IPS DF 4.7 (cell line): Measurements from ENCODE around the gene MYO1B.

ENCODE experiments used
- DNase-seq: peaks from one replicate; pipeline ENCODE4 v3.0.0-alpha.2; 2013; ENCODE audit warnings: low spot score; ENCODE audit errors: extremely low read depth

MYO1B gene

GRCh38 chr2:191399601-191400000, 154.4 kb downstream of the MYO1B start:
- DNase-seq = no peak

GRCh38 chr2:191401287-191401686, 156.1 kb downstream of the MYO1B start:
- DNase-seq = no peak

GRCh38 chr2:191402966-191403565, 157.9 kb downstream of the MYO1B start:
- no peak for DNase-seq

GRCh38 chr2:191404568-191404991, 159.4 kb downstream of the MYO1B start:
- DNase-seq = no peak

DNA sequence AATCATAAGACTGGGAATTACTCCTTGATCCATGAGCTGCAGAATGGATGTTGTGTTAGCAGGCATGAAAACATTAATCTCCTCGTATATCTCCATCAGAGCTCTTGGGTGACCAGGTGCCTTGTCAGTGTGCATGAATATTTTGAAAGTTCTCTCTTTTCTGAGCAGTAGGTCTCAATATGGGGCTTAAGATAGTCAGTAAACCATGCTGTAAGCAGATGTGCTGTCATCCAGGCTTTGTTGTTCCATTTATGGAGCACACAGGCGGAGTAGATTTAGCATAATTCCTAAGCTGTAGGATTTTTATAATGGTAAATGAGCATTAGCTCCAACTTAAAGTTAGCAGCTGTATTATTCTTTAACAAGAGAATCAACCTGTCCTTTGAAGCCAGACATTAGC, 160.3 kb downstream of the MYO1B start:
- DNase-seq = no peak

- no peak for DNase-seq
Observed at GRCh38 chr2:191410646-191411436, 165.6 kb downstream of the MYO1B start.

DNA sequence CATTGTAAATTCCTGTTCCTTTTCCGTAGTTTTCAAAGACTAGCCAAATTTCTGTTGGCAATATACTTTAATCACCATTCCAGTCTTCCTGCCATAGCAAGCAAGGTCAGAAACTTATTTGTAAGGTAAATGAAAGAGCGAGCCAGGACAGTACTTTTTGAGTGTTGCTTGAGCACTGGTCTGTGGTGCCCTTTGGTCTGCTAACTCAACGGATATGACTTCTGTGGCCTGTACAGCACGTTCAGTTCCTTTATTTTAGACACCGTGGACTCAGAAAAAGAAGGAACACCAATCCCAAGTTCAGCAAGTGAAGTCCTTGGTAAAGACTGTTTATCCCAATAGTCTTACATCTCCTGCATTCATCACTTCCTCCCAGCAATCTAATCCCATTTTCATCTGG, 166.3 kb downstream of the MYO1B start:
- no peak for DNase-seq

GRCh38 chr2:191412353-191412752, 167.1 kb downstream of the MYO1B start:
- DNase-seq = no peak

DNA sequence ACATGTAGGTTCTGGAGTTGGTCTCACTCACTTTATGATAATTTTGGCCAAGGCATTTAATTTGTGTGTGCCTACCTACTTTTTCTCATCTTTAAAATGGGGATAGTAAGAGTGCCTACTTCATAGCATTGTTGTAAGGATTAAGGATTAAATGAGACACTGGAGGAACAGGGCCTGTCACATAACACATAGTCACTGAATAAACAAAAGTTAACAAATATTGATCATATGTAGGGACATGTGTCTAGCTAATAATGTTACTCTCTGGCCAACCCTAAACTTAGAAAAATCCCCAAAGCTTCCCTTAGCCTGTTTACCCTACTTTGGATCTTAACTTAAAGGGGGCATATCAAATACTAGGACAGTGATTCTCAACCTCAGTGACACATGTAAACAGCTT, 169.9 kb downstream of the MYO1B start:
- DNase-seq = no peak

- no peak for DNase-seq
Observed at GRCh38 chr2:191415858-191416257, 170.7 kb downstream of the MYO1B start.

DNA sequence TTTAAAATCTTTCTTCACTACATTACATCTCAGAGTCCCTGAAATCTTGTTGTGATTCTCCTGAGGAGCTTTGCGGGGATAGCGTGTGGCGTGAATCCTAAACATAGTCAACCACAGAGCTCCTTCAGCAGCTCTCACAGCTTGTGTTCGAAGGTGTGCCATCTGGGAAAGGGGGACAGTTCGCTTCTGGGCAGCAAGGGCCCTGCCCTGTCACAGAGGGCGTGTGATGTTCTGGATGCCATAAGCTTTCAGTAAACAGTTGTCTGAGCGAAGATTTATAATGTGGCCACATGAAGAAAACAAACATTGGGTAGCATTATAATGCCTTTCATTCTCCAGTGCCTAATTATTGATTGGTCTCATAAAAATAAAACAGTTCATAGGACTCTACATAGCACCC, 172.5 kb downstream of the MYO1B start:
- no peak for DNase-seq

DNA sequence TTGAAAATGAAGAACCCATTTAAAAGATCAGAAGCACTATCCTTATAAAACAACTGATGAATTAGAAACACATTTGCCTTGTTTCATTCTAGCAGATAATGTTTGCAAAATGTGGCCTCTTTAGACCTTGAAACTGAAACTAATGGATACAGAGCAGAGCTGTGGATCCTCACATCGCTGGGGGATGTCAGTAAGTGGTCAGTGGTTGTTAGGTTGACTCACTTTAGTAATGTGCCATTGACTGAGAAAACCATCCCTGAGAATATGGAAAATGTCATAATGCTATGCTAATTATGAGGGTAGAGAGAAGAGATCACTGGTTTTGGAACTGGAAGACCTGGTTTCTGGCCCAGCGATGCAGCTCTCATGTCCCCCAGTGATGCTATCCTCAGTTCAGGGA, 176.7 kb downstream of the MYO1B start:
- DNase-seq = no peak

GRCh38 chr2:191427031-191427430, 181.8 kb downstream of the MYO1B start:
- no peak for DNase-seq

DNA sequence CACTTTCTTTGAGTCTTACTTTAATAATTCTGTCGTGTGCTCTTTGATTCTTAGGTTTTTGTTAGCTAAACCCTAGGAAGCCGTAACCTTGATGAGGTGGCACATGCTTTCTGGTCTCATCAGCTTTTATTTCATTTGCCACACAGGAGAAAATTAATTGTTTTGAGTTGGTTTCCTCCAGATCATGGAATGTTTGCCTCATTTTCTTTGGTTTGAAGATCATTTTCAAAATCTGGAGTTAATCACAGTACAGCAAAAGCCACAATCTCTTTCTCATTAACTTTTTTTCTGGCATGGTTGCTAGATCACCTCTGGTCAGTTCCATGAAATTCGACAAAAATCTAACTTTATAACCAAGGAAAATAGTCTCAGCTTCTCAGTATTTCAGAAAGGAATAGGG, 182.9 kb downstream of the MYO1B start:
- no peak for DNase-seq

GRCh38 chr2:191430476-191430875, 185.3 kb downstream of the MYO1B start:
- DNase-seq = no peak

DNA sequence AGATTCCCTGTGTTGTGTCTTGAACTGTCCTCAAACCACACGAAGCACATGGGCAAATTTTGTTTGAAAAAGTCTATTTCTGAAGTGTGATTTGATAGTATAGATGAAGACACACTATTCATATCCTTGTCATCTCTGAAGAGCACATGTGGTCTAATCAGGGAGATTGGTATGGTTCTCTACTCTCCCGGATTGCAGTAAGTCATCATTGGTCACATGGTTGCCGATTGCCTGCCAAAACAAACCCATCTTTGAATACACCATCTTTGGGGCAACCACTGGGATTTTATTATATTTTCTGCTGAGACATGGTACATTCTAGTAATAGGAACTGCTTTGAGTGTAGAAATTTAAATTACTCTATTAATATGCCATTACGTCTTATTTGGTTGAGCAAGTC, 186.9 kb downstream of the MYO1B start:
- DNase-seq = no peak

DNA sequence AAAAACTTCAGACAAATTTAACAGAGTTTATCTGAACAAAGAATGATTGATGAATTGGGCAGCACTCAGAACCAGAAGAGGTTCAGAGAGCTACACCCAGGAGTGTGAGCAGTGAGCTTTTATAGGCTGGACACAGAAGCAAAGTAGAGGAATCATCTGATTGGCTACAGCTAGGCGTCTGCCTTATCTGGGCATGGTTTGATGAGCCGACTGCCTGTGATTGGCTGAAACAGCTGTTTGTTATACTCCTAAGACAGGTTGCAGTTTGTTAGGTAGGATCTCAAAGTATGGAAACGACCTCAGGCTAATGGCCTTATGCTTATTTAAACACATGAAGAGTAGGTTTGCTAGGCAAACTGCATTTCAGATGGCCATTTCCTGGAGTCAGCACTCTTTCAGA, 188.9 kb downstream of the MYO1B start:
- DNase-seq = no peak

- no peak for DNase-seq
Observed at GRCh38 chr2:191435141-191435540, 189.9 kb downstream of the MYO1B start.

DNA sequence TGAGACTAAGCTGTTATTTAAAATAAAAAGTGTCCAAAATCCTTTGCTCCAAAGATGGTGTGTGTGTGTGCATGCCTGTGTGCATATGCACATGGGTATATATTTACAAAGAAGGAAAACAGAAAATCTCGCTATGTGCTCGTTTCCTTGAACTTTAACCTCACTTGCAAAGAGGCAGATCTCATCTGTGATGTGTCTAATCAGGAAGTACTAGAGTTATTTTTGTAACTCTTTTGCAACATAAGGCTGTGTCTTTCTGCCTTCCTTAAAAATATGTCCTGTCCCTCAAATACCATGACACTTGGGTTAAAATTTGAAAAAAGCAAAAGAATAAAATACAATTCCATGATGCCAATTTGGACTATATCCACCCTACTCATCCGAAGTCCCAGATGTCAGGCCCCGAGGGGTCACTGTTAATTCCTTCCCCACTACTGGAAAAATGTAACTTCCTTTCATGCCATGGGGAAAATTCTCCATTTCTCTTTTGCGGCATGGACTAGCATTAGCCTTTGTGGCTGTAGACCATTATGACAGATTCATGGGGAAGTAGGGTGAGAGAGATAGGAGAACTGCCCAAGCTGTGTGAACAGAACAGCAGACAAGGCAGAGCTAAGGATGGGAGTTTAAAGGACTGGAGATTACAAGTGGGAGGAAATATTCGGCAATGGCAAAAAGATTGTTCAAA, 191.3 kb downstream of the MYO1B start:
- no peak for DNase-seq

DNA sequence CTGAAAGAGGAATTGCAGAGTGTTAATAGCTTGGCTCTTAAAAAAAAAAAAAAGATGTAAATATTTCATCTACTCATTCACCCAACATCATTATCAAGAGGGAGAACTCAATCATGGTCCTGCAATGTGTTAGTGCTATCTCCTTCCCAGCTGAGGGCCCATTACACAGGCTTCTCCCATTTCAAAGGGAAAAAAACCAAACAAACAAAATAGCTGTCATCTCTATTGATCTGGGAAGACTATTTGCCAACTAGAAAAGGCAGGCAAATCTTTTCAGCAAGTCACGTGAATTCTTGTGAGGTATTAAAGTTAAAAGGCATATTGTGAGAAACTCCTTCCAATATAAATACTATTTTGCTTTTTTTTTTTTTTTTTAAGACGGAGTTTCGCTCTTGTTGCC, 194.3 kb downstream of the MYO1B start:
- DNase-seq = no peak

DNA sequence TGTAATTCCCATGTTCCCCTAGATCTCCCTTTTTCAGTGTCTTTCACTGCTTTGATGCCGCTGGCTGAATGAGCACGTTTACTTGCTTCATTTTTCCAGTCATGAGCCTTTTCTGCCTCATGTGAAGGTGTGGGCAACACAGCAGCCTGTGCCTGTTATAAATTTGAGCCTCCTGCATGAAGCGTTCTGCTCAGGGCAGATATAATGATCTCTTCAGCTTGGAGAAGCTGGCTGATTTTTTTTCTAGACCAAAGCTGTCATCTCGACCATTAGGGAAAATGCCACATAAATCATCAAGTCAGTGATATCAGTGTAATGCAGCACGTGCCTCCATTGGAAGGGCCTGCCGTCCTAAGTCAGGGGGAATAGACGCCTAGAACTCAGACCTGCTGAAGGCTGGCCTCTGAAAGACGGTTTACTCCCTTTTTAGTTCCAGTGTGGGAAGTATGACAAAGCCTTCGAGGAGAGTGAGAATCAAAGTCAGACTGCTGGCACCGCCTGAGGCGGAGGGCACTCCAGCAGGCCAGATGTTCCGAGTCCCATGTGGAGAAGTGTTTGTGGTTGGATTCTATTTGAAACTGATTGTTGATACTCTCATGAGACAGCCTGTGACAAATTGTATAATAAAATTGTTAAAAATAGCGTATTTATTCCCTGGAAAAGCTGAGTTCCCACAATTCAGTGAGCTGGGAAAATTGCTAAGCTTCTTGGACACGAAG, 196.5 kb downstream of the MYO1B start:
- no peak for DNase-seq

DNA sequence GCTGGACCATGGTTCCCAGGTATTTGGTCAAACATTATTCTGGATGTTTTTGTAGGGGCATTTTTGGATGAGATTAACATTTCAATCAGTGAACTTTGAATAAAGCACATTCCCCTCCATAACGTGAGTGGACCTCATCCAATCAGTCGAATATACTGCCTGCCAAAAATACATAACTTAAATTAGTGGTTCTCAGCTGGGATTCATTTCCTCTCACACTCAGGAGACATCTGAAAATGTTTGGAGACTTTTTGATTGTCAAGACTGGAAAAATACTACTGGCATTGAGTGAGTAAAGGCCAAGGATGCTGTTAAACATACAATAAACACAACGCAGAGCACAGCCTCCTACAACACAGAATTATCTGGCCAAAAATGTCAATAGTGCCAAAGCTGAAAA, 198.2 kb downstream of the MYO1B start:
- DNase-seq = no peak
